ENCODE data around the gene KRTAP2-2.
"Not testable (repeated sequence)": the region's sequence is repeated elsewhere in the genome, so short reads cannot be mapped to it uniquely, and the experiment has no call there.

Gene KRTAP2-2

DNA sequence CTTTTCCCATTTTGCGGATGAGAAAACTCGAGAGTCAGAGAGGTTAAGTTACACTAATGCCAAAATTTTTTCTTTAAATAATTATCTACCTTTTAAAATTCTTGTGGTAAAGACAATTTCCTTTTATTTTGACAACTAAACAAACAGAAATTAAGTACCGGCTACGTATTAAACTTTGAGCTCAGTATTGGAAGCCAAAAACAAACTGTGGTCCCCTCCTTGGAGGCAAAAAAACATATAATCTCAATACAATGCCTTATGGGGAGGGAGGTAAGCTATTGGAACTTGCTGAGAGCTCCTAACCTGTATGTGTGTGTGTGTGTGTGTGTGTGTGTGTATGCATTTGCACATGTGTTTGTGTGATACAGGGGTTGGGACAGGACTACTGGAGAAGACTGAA lies 8.4 kb upstream of the KRTAP2-2 start:
- DNase-seq = no peak

DNA sequence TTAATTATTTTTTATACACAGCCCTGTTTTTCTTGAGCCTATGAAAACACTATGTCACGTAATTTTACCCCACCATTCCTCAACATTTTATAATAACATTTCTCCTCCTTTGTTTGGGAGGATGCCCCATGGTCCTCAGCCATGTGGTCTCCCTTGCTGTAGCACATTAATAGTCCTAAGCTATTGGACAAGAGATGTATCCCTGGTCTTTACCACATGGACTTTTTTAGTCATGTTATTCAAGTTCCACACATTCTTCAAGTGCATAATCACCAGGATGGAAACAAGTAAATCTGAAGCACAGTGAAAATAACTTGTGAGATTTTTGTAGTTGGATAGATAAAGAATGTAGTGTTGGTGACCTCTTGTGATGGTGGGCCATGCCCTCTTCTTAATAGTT lies 6.9 kb upstream of the KRTAP2-2 start:
- DNase-seq = no peak

- no peak for DNase-seq
Measured at GRCh38 chr17:41060052-41060604, 5.1 kb upstream of the KRTAP2-2 start, which contains the start of gene KRTAP2-3. Gene KRTAP2-3, minus strand, starts transcription at chr17:41060114. Its CDS starts 64 bp downstream, at chr17:41060050.

- DNase-seq = not testable (repeated sequence)
Measured at GRCh38 chr17:41059276-41060051, 4.4 kb upstream of the KRTAP2-2 start.

- no peak for DNase-seq
Measured at GRCh38 chr17:41058741-41059140, 3.7 kb upstream of the KRTAP2-2 start.

DNA sequence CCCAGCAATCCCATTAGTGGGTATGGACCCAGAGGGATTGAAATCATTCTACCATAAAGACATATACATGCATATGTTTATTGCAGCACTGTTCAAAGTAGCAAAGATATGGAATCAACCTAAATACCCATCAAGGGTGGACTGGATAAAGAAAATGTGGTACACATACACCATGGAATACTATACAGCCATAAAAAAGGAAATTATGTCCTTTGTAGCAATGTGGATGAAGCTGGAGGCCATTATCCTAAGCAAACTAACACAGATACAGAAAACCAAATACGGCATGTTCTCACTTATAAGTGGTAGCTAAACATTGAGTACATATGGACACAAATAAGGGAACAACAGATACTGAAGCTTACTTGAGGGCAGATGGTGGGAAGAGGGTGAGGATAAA lies 2.5 kb upstream of the KRTAP2-2 start:
- DNase-seq = no peak

GRCh38 chr17:41054556-41054955 lies 474 bp downstream of the KRTAP2-2 start:
- DNase-seq = not testable (repeated sequence)

DNA sequence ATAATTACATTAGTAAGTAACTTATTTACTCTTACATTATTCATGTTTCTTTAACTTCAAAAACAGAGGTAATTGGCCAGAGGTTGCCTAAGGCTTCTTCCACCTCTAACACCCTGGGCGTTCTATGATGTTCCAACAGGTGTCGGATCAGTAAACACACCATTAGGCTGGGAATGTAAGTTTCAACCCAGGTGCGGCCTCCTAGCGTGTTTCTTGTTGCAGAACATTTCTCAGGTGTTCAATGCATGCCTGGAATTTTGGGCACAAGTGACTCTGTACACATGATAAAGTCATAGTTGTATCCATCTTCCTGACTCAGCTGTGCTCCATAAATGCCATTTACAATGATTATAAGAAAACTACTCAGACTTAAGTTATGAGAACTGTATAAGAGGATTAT lies 1.0 kb downstream of the KRTAP2-2 start:
- DNase-seq = no peak

GRCh38 chr17:41052566-41052965 lies 2.5 kb downstream of the KRTAP2-2 start:
- no peak for DNase-seq

GRCh38 chr17:41049110-41049509 lies 5.9 kb downstream of the KRTAP2-2 start:
- no peak for DNase-seq

GRCh38 chr17:41048441-41048840 lies 6.6 kb downstream of the KRTAP2-2 start:
- DNase-seq = no peak

DNA sequence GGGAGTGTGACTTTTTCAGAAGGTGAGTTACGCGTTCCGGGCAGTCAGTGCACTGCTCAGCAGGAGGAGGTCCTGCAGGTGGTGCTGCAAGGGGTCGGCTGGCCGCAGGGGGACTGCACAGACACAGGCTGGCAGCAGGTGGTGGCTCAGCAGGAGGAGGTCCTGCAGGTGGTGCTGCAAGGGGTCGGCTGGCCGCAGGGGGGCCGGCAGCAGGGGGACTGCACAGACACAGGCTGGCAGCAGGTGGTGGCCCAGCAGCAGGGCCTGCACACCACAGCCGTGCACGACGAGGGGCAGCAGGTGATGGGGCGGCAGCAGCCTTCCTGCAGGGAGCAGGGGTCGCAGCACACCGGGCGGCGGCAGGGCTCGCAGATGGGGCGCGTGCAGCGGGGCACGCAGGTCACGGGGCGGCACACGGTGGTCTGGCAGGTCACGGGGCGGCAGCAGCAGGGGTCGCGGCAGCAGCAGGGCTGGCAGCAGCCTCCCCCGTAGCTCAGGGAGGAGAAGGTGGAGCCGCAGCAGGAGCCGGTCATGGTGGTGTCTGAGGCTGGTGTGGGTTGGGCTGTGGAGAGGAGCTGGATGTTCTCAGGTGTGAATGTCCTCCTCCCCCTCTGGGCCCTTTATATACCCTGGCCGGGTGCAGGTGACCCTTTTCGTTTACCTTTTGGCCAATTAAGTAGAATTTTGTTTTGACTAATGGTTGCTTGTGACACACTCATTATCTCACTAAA lies 8.1 kb downstream of the KRTAP2-2 start, which contains the start of gene KRTAP2-1:
KRTAP2-1 (minus strand) TSS at position 582 of the 731 bp plus-strand sequence; CDS start at position 533, 49 bp downstream.
- DNase-seq = not testable (repeated sequence)

- no peak for DNase-seq
Measured at GRCh38 chr17:41042953-41043352, 12.1 kb downstream of the KRTAP2-2 start.

DNA sequence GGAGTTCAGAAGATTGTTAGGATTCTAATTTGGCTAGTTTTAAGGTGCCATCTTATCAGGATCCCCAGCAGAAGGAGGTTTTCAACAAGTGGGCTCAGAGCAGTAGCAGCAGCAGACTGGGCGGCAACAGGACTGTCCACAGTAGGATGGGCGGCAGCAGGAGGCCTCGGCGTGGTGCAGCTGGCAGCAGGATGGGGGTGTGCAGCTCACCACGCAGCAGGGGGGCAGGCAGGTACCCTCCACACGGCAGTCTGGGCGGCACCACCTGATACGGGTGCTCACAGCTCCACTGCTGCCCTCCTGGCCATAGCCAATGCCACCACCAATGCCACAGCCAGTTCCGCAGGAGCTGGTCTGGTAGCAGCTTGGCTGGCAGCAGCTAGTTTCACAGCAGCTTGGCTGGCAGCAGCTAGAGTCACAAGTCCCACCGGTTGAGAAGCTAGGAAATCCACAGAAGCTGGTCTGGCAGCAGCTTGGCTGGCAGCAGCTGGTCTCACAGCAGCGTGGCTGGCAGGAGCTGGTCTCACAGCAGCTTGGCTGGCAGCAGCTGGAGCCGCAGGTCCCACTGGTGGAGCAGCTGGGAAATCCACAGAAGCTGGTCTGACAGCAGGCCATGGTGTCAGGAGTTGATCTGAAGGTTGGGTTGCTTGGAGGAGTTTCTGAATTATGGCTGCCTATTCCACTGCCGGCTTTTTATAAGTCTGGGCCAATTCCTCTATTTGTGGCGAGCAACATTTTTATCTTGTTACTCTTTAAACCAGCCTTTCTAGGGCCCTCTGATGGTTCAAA lies 14.1 kb downstream of the KRTAP2-2 start, which contains the start of gene KRTAP1-1:
KRTAP1-1 (minus strand) TSS at position 668 of the 789 bp plus-strand sequence; CDS start at position 615, 53 bp downstream.
- DNase-seq = not testable (repeated sequence)

DNA sequence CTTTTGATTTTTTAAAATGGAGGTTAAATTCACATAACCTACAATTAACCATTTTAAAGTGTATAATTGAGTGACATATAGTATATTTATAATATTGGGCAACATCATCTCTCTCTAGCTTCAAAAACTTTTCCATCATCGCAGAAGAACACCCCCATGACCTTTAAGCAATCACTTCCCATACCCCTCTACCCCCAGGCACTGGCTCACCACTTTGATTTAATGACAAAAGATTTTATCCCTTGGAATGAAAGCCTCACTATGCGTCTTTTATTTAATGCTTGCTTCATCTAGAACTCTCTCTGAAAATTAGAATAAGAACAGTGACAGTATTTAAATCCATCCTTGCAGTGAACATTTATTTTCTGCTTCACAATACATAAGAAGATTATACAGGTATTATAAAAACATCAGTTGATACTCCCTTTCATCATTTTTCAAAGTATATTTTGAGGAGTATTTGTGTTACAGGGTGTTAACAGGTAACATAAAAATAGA lies 17.1 kb downstream of the KRTAP2-2 start:
- no peak for DNase-seq

DNA sequence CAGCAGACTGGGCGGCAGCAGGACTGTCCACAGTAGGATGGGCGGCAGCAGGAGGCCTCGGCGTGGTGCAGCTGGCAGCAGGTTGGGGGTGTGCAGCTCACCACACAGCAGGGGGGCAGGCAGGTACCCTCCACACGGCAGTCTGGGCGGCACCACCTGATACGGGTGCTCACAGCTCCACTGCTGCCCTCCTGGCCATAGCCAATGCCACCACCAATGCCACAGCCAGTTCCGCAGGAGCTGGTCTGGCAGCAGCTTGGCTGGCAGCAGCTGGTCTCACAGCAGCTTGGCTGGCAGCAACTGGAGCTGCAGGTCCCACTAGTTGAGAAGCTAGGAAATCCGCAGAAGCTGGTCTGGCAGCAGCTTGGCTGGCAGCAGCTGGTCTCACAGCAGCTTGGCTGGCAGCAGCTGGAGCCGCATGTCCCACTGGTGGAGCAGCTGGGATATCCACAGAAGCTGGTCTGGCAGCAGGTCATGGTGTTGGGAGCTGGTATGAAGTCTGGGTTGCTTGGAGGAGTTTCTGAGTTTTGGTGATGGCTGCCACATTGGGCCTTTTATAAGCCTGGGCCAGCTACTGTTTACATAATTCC lies 20.6 kb downstream of the KRTAP2-2 start, which contains the start of gene KRTAP1-3:
KRTAP1-3 (minus strand) TSS at position 529 of the 590 bp plus-strand sequence; CDS start at position 476, 53 bp downstream.
- not testable (repeated sequence) for DNase-seq

DNA sequence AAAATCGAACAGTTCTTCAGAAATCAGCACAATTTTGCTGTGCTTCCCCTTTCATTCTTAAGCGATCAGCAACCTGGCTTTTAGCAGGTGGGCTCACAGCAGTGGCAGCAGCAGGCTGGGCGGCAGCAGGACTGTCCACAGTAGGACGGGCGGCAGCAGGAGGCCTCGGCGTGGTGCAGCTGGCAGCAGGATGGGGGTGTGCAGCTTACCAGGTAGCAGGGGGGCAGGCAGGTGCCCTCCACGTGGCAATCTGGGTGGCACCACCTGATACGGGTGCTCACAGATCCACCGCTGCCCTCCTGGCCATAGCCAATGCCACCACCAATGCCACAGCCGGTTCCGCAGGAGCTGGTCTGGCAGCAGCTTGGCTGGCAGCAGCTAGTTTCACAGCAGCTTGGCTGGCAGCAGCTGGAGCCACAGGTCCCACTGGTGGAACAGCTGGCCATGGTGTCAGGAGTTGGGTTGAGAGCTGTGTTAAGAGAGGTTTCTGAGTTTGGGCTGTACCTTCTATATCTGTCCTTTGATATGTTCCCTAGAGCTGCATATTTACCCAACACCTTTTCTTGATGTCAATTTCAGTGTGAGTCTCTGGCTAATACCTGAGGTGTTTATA lies 25.3 kb downstream of the KRTAP2-2 start, which contains the start of gene KRTAP1-4:
KRTAP1-4 (minus strand) TSS at position 563 of the 613 bp plus-strand sequence; CDS start at position 446, 117 bp downstream.
- no peak for DNase-seq

- DNase-seq = no peak
Measured at GRCh38 chr17:41026715-41027471, 28.1 kb downstream of the KRTAP2-2 start, which contains the start of gene KRTAP1-5. Gene KRTAP1-5, minus strand, starts transcription at chr17:41027208. Its CDS starts 53 bp downstream, at chr17:41027155.

DNA sequence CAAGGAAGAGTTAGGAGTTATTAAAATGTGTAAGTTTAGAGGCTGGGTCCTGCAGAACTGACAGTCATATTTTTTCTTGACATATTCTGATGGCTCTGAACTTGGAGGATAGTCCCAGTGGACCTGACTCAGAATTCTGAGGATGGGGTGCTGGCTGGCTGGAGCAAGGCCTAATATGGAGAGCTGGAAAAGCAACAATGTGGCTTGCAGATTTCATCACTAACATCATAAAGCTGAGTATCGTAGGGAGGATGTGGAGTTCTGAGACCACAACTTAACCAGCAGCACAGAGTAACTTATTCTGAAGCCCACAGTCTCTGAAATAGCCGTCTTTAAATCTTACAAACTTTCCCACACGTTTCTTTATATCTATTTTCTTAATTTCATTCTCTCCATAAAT lies 30.3 kb downstream of the KRTAP2-2 start:
- no peak for DNase-seq

DNA sequence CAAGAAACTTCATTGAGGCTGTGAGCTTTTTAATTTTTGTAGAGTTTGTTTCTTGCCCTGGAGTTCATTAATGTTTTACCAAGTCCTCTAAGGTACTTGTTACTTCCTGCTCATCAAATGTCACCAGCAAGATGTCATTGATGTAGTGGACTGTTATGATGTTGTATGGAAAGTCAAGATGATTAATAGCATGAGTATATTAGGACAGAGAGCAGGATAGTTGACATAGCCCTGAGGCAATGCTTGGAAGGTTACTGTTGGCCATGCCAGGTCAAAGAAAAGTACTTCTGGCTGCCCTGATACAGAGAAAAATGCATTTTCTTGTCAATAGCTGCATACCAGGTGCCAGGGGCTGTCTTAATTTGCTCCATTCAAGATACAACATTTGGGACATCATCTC lies 34.7 kb downstream of the KRTAP2-2 start:
- no peak for DNase-seq
